ENCODE data around the gene PLCG1.

Gene PLCG1

GRCh38 chr20:41174782-41175181 is 37.4 kb downstream of the PLCG1 start:
- Histone ChIP-seq H3K4me2 (ENCODE audit: low read depth, low read length, poor library complexity, severe bottlenecking) (no peak overlapping the region), H4K20me1 (ENCODE audit: low read depth, low read length) (no peaks in the 10 kb centered on the region), H3K27ac (ENCODE audit: low read depth, low read length) (no peak overlapping the region), H3K79me2 (ENCODE audit: insufficient read depth, low read length) (no peaks in the 10 kb centered on the region), H3K36me3 (ENCODE audit: low read length) (no peaks in the 10 kb centered on the region), H3K4me3 (ENCODE audit: insufficient read depth, low read length, poor library complexity, severe bottlenecking) (no peak overlapping the region), H3K9me2 (replicated peaks; ENCODE audit: insufficient read depth, low read length) (no peaks in the 10 kb centered on the region), H3F3A (ENCODE audit: insufficient read depth) (no peaks in the 10 kb centered on the region), H3K9me3 (ENCODE audit: insufficient read depth, low read length) (no peaks in the 10 kb centered on the region), H2AFZ (ENCODE audit: low read depth, low read length, severe bottlenecking) (no peak overlapping the region), H3K9ac (ENCODE audit: low read length) (no peak overlapping the region), H3K27me3 (ENCODE audit: low read length) (no peaks in the 10 kb centered on the region)
- TF ChIP-seq EZH2phosphoT487 (conservative IDR thresholded peaks at IDR 0.05; ENCODE audit: low read length), result no peak
- TF ChIP-seq CTCF (IDR thresholded peaks at IDR 0.05; ENCODE audit: insufficient read depth, low read length, poor library complexity, severe bottlenecking), result no peak

- H3K79me2 ChIP-seq (ENCODE audit: insufficient read depth, low read length), result no peaks in the 10 kb centered on the region
- no peak overlapping the region for H3K9ac ChIP-seq (ENCODE audit: low read length)
- TF ChIP-seq CTCF (IDR thresholded peaks at IDR 0.05; ENCODE audit: insufficient read depth, low read length, poor library complexity, severe bottlenecking), result no peak
- no peak for TF ChIP-seq EZH2phosphoT487 (conservative IDR thresholded peaks at IDR 0.05; ENCODE audit: low read length)
- no peak overlapping the region for H2AFZ ChIP-seq (ENCODE audit: low read depth, low read length, severe bottlenecking)
- H3K9me2 ChIP-seq (replicated peaks; ENCODE audit: insufficient read depth, low read length), result no peaks in the 10 kb centered on the region
- H3K4me2 ChIP-seq (ENCODE audit: low read depth, low read length, poor library complexity, severe bottlenecking), result no peak overlapping the region
- no peaks in the 10 kb centered on the region for H3K27me3 ChIP-seq (ENCODE audit: low read length)
- H3K4me3 ChIP-seq (ENCODE audit: insufficient read depth, low read length, poor library complexity, severe bottlenecking), result no peak overlapping the region
- no peaks in the 10 kb centered on the region for H3F3A ChIP-seq (ENCODE audit: insufficient read depth)
- no peaks in the 10 kb centered on the region for H3K36me3 ChIP-seq (ENCODE audit: low read length)
- H3K9me3 ChIP-seq (ENCODE audit: insufficient read depth, low read length), result no peaks in the 10 kb centered on the region
- H3K27ac ChIP-seq (ENCODE audit: low read depth, low read length), result no peak overlapping the region
- no peaks in the 10 kb centered on the region for H4K20me1 ChIP-seq (ENCODE audit: low read depth, low read length)
Observed at GRCh38 chr20:41175201-41175651, 37.9 kb downstream of the PLCG1 start.

- Histone ChIP-seq H3F3A (ENCODE audit: insufficient read depth) (no peaks in the 10 kb centered on the region), H3K4me2 (ENCODE audit: low read depth, low read length, poor library complexity, severe bottlenecking) (no peak overlapping the region), H3K36me3 (ENCODE audit: low read length) (no peaks in the 10 kb centered on the region), H3K27ac (ENCODE audit: low read depth, low read length) (no peak overlapping the region), H4K20me1 (ENCODE audit: low read depth, low read length) (no peaks in the 10 kb centered on the region), H3K27me3 (ENCODE audit: low read length) (no peaks in the 10 kb centered on the region), H3K9ac (ENCODE audit: low read length) (no peak overlapping the region), H2AFZ (ENCODE audit: low read depth, low read length, severe bottlenecking) (no peak overlapping the region), H3K9me2 (replicated peaks; ENCODE audit: insufficient read depth, low read length) (no peaks in the 10 kb centered on the region), H3K4me3 (ENCODE audit: insufficient read depth, low read length, poor library complexity, severe bottlenecking) (no peak overlapping the region), H3K9me3 (ENCODE audit: insufficient read depth, low read length) (no peaks in the 10 kb centered on the region), H3K79me2 (ENCODE audit: insufficient read depth, low read length) (no peaks in the 10 kb centered on the region)
- TF ChIP-seq CTCF (IDR thresholded peaks at IDR 0.05; ENCODE audit: insufficient read depth, low read length, poor library complexity, severe bottlenecking) (no peak), EZH2phosphoT487 (conservative IDR thresholded peaks at IDR 0.05; ENCODE audit: low read length) (no peak)
Observed at GRCh38 chr20:41175727-41176330, 38.5 kb downstream of the PLCG1 start.

Measured in SU-DHL-6 (cell line).